GM18507 (cell line): Measurements from ENCODE around the gene KDSR.

Experiments
- DNase-seq: peaks from one replicate; pipeline ENCODE4 v3.0.0; 2011; ENCODE audit warnings: low read depth; ENCODE audit not compliant: insufficient read length; ENCODE audit errors: extremely low spot score
- FAIRE-seq: peaks from 2 replicates; lab custom pipeline; 2011; peaks lifted over from hg19 to GRCh38; lab: Jason Lieb, UNC

The KDSR gene, protein sequence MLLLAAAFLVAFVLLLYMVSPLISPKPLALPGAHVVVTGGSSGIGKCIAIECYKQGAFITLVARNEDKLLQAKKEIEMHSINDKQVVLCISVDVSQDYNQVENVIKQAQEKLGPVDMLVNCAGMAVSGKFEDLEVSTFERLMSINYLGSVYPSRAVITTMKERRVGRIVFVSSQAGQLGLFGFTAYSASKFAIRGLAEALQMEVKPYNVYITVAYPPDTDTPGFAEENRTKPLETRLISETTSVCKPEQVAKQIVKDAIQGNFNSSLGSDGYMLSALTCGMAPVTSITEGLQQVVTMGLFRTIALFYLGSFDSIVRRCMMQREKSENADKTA

DNA sequence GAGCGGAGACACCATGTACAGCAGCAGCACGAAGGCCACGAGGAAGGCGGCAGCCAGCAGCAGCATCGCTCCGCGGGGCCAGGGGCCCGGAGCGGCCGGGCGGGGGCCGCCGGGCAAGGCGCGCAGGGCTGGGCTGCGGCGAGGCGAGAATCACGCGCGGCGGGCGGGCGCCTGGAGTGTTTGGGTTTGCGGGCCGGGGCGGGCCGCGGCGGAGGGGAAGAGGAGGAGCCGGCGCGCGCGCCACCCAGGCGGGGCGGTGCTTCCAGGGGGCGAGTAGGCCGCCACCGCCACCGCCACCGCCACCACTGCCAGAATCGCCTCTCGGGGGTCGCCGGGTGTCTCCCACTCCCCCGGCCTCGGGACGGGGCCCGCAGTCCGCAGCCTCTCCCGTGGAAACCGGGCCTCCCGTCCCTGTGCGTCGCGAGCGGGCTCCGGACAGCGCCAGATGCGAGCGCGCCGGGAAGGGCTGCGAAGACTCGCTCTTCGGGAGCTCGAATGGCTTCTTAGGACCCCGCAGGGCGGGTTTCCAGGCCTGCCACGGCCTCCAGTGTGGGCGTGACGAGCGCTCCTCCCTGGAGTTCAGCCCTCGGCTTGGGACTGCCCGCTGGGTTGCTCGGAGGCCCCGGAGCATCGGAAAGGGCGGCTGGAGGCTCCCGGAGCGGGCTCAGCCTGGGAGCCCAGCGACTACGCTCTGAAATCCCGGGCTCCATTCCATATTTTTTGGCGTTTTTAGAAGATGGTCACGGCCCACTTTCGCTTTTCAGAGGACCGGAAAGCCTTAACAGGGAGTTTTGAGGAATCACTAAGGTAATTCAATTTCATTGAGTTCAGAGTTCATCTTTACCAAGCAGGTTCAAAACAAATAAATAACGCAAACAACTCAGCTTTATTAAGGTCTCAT lies at the start of gene KDSR:
KDSR (minus strand) TSS at position 154 of the 901 bp plus-strand sequence; CDS start at position 66, 88 bp downstream.
- FAIRE-seq (peak; percentile 85), DNase-seq (peak; percentile 76)

- DNase-seq = no peak
- FAIRE-seq = no peak
Observed at GRCh38 chr18:63412953-63413352, 45.9 kb upstream of the KDSR start.

- no peak for FAIRE-seq
Observed at GRCh38 chr18:63410792-63411191, 43.8 kb upstream of the KDSR start.

DNA sequence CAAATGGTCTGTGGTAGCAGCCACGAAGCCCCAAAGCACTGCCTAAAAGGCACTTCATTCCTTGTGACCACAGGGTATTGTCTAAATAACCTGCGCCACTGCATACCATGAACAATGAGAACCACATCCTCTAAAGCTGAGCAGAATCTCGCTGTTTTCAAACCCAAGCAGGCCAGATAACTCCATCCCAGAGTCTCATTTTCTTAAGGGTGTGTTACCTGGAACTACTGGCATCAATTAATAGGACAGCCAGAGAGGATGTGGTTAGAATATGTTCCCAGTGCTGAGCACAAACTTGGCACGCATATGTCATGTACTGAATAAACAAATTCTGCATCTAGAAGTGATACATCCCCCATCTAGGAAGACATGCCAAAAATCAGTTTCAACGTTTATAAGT lies 42.3 kb upstream of the KDSR start:
- no peak for DNase-seq
- peak; percentile 26 for FAIRE-seq

More at GRCh38 chr18:63410792-63411191, 43.8 kb upstream of the KDSR start:
- no peak for DNase-seq

- no peak for DNase-seq
- FAIRE-seq = no peak
Observed at GRCh38 chr18:63407734-63408133, 40.7 kb upstream of the KDSR start.

DNA sequence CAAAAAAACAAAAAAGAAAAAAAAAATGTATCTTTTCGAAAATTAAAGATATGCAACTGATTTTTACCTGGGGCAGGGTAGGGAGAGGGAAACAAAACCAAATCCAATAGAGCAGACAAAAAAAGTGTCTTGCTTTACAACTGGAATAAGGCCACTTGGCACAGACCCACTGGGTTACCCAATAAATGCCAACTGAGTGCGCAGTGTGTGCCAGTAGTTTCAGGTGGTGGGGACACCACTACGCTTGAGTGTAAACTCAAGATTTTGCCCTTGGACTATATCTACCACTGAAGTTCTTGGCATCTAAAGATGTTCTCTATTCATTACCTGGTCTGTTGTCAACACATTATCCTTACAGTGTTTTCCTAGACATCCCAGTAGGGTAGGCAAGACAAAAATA lies 39.0 kb upstream of the KDSR start:
- DNase-seq (no peak), FAIRE-seq (no peak)

DNA sequence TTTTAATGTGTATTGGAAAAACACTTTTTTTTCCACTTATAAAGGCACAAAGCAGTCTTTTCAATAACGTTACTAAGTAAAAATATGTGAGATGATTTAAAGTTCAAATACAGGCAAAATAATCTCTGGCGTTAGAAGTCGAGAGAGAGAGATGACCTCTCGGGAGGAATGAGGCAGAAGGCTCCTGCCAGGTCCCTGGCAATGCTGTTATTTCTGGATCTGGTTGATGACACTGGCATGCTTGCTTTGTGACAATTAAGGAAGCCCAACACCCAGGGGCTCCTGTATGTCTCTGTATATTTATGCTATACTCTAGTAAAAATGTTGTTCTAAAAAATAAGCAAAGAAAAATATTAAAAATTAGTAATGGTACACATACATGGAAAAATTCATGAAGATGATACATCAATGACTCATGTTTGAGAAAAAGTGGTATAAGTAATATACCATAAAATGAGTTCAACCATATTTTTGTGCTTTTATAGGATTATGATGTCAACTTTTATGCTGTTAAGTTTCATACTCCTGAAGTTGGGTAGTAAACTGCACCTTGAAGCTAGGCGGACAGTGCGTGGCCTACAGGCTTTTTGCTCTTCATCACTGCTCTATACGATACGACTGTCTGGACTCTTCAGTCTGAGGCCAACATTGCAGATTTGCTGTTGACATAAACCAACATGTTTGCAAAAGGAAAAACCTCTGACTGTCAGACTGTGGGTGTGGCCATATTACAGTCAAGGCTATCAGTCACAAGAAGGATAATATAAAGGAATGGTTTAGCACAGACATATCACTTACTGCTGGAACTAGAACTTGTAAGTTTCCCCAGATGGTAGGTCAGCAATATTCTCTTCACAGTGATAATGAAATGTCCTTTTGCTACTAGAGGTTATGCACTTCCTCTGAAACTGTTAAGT lies 35.5 kb upstream of the KDSR start:
- FAIRE-seq (no peak), DNase-seq (no peak)

DNA sequence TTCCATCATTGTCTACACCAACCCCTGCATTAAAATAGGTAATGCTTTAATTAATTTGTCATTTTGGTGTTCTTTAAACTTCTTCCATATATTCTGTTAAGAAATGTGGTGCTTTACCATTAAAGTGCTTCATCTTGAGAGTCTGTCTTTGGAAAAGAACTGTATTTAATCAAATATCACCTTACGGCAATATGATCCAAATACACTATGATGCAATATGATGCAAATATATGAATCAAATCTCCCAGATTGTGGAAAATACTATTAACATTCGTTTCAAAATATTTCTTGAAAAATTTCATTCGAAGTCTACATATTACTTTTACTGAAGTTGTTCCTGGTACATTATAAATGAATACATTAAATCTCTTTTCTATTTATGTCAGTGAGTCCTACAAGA lies 32.3 kb upstream of the KDSR start:
- no peak for DNase-seq

GRCh38 chr18:63397349-63397748 lies 30.3 kb upstream of the KDSR start:
- DNase-seq = no peak
- no peak for FAIRE-seq

More for the DNA sequence above, 32.3 kb upstream of the KDSR start:
- FAIRE-seq = no peak

GRCh38 chr18:63395503-63395902 lies 28.5 kb upstream of the KDSR start:
- no peak for DNase-seq
- no peak for FAIRE-seq

GRCh38 chr18:63394954-63395353 lies 27.9 kb upstream of the KDSR start:
- DNase-seq (no peak), FAIRE-seq (no peak)

DNA sequence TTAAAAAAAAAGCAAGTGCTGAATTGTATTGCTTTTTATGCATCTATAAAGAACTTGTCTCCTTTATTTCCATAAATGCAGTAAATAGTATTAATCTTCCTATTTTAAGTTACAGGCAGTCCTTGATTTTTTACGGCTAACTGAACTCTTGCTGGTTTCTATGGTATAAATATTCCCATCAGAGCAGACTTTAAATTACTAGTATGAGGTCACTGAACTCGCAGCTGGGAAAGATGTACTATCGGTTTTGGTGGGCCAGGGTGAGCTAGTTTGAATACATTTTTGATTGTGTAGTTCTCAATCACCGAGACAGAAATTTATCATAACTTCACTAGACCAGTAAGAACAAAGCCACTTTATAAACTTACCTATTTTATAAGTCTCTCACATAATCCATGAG lies 20.9 kb upstream of the KDSR start:
- no peak for FAIRE-seq

DNA sequence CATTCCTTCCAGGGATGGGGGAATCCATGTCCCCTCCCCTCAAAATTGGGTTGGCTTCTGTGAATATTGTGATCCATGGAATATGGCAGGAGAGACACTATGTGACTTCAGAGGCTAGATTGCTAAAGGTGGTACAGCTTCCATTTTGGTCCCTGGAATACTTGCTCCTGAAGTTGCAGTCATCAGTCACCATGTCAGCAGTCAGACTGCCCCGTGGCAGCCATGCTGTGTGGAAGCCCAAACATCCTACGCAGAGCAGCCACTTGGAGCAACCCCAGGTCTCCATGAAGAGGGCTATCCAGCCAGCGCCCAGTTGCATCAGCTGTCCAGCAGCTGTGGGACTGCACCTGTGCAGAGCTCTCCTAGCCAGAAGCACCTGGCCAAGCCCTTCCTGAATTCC lies 15.8 kb upstream of the KDSR start:
- FAIRE-seq = no peak
- no peak for DNase-seq

More for the DNA sequence above, 20.9 kb upstream of the KDSR start:
- no peak for DNase-seq

DNA sequence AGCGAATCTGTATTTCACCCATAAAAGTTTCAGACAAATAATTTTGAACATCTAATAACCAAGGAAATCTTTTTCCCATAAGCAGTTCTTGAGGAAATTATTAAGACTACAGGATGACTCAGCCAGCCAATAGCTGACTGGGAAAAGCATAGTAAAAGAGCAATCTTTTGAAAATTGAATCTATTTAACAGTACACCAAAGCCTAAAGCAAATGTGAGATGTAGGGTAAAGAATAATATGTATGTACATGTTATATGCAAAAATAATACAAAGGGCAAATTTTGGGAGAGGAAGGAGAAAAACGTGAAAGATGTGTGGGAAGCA lies 12.6 kb upstream of the KDSR start:
- FAIRE-seq (no peak), DNase-seq (no peak)

DNA sequence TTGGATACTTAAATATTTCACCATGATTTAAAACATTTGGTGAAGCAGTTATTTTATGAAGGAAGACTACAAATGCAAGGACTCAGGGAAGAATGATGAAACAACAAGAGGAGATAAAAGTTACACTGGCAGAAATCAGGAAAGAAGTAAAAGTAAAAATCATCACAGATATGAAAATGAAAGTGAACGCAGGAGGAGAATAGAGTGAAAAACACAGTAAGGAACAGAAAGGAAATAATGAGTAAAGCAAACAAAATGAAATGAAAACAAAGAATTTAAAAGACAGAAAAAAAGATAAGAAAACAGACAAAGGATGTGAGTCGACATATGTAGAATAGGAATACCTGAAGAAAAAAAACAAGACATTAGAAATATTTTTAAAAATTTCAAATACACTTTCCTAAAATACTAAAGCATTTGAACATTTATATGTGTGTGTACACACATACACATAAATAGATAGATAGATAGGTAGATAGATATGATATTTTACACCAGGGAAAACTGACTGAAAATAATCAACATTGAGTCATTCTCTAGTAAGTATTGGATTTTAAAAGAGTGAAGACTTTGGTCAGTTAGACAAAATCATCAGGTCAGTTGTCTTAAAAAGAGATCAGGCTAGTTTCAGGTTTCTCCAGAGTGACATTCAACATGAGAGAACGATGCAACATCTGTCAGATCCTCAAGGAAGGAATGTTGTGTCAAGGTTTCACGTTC lies 12.1 kb upstream of the KDSR start:
- no peak for DNase-seq
- FAIRE-seq = peak; percentile 18

DNA sequence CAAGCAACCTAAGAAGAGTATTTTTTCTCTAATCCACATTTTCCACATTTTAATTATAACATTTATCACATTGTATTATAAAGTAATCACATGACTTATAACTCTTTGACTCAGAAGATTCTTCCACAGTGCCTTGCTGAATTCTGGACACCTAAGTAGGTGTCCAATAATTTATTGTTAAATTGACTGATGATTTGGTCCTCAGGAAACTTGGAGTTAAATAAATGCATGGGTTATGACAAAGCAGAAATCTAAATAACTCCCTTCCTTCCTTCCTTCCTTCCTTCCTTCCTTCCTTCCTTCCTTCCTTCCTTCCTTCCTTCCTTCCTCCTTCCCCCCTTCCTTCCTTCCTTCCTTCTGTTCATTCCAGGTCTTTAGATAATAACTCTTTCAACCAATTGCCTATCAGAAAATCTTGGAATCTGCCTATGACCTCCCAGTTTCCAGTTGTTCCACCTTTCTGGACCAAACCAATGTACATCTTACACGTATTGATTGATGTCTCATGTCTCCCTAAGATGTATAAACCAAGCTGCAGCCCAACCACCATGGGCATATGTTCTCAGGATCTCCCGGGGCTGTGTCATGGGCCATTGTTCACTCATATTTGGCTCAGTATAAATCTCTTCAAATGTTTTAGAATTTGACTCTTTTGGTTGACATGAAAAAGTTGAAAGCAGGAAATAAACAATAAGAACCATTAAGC lies 10.4 kb upstream of the KDSR start:
- no peak for DNase-seq
- FAIRE-seq = no peak

DNA sequence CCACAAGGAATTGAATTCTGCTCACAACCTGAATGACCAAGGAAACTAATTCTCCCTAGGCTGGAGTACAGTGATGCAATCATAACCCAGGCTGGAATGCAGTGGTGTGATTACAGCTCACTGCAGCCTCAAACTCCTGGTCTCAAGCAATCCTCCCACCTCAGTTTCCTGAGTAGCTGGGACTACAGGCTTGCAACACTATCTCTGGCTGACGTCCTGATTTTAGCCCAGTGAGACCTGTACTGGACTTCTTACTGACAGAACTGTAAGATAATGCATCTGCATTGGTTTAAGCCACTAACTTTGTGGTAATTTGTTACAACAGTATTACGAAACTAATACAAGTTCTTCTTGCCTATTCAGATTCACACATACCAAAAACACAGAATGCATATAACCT lies 9.5 kb upstream of the KDSR start:
- FAIRE-seq = no peak
- DNase-seq = no peak

- DNase-seq (no peak), FAIRE-seq (no peak)
Observed at GRCh38 chr18:63374540-63374939, 7.5 kb upstream of the KDSR start.

- DNase-seq (no peak), FAIRE-seq (no peak)
Observed at GRCh38 chr18:63373161-63373560, 6.2 kb upstream of the KDSR start.
